Trophoblast cell (in vitro differentiated cells and primary cell): ENCODE results near the gene TYROBP.

Source experiments
- DNase-seq, 2 donors: peaks; one replicate each; pipeline ENCODE4 v3.0.0-alpha.2; 2016
- H2AFZ ChIP-seq: 2 replicates; pipeline ENCODE4 v1.6.1; 2013; ENCODE audit warnings: low read length, moderate library complexity, mild to moderate bottlenecking; ENCODE audit not compliant: insufficient read depth, poor library complexity
- H2AK5ac ChIP-seq: 2 replicates; pipeline ENCODE4 v1.6.1; 2013; ENCODE audit warnings: mild to moderate bottlenecking, low read length
- H2BK120ac ChIP-seq: 2 replicates; pipeline ENCODE4 v1.6.1; 2013; ENCODE audit warnings: low read length, mild to moderate bottlenecking, moderate library complexity; ENCODE audit not compliant: insufficient read depth, poor library complexity
- H2BK12ac ChIP-seq: 2 replicates; pipeline ENCODE4 v1.6.1; 2013; ENCODE audit warnings: mild to moderate bottlenecking, low read length, moderate library complexity
- H2BK5ac ChIP-seq: 2 replicates; pipeline ENCODE4 v1.6.1; 2013; ENCODE audit warnings: low read length, low read depth, moderate library complexity, mild to moderate bottlenecking; ENCODE audit not compliant: poor library complexity
- H3K14ac ChIP-seq: 2 replicates; pipeline ENCODE4 v1.6.1; 2013; ENCODE audit warnings: mild to moderate bottlenecking, low read length
- H3K18ac ChIP-seq: 2 replicates; pipeline ENCODE4 v1.6.1; 2013; ENCODE audit warnings: mild to moderate bottlenecking, low read length
- H3K23ac ChIP-seq: 2 replicates; pipeline ENCODE4 v1.6.1; 2013; ENCODE audit warnings: low read length
- H3K27ac ChIP-seq: 2 replicates; pipeline ENCODE4 v1.5.1; 2013; ENCODE audit warnings: low read depth, mild to moderate bottlenecking, inconsistent platforms, low read length, moderate library complexity
- H3K27me3 ChIP-seq: 2 replicates; pipeline ENCODE4 v1.6.1; 2013; ENCODE audit warnings: inconsistent platforms, mild to moderate bottlenecking, low read length, moderate library complexity; ENCODE audit not compliant: insufficient read depth
- H3K36me3 ChIP-seq, 2 experiments: 1 replicate in 1 of 2; 2 replicates in 1 of 2; pipeline ENCODE4 v1.6.1; 2013; ENCODE audit warnings: low read length in 2 of 2, mild to moderate bottlenecking in 2 of 2, moderate library complexity in 1 of 2; ENCODE audit not compliant: insufficient read depth in 2 of 2, control insufficient read depth in 1 of 2
- H3K4ac ChIP-seq: 2 replicates; pipeline ENCODE4 v1.6.1; 2013; ENCODE audit warnings: low read depth, mild to moderate bottlenecking, low read length, moderate library complexity
- H3K4me1 ChIP-seq, 2 experiments: 1 replicate in 1 of 2; 2 replicates in 1 of 2; pipeline ENCODE4 v1.6.1; 2013; ENCODE audit warnings: low read length in 2 of 2, mild to moderate bottlenecking in 2 of 2, moderate library complexity in 1 of 2; ENCODE audit not compliant: insufficient read depth in 2 of 2, control insufficient read depth in 1 of 2
- H3K4me2 ChIP-seq: 2 replicates; pipeline ENCODE4 v1.6.1; 2013; ENCODE audit warnings: inconsistent platforms, mild to moderate bottlenecking, low read length, moderate library complexity
- H3K4me3 ChIP-seq: 2 replicates; pipeline ENCODE4 v1.5.1; 2013; ENCODE audit warnings: mild to moderate bottlenecking, low read depth, low read length, inconsistent platforms
- H3K79me1 ChIP-seq: one replicate; pipeline ENCODE4 v1.6.1; 2013; ENCODE audit warnings: low read length
- H3K79me2 ChIP-seq: 2 replicates; pipeline ENCODE4 v1.6.1; 2013; ENCODE audit warnings: low read length, mild to moderate bottlenecking; ENCODE audit not compliant: control insufficient read depth, insufficient read depth, poor library complexity
- H3K9ac ChIP-seq: 2 replicates; pipeline ENCODE4 v1.6.1; 2013; ENCODE audit warnings: mild to moderate bottlenecking, low read length
- H3K9me3 ChIP-seq: 2 replicates; pipeline ENCODE4 v1.6.1; 2013; ENCODE audit warnings: low read depth, mild to moderate bottlenecking, control low read depth, inconsistent platforms, low read length; ENCODE audit not compliant: insufficient read depth
- H4K12ac ChIP-seq: 2 replicates; pipeline ENCODE4 v1.6.1; 2013; ENCODE audit warnings: low read depth, mild to moderate bottlenecking, low read length, moderate library complexity
- H4K8ac ChIP-seq: 2 replicates; pipeline ENCODE4 v1.6.1; 2013; ENCODE audit warnings: low read depth, mild to moderate bottlenecking, low read length, moderate library complexity
- H4K91ac ChIP-seq: one replicate; pipeline ENCODE4 v1.6.1; 2013; ENCODE audit warnings: low read depth, mild to moderate bottlenecking, low read length, moderate library complexity
- WGBS: extraction: QIAGEN DNeasy Blood & Tissue Kit; methylation state at CpG from one replicate; pipeline ENCODE4 v1.1.7; 2013; ENCODE audit warnings: missing lambda C conversion rate; ENCODE audit not compliant: insufficient read length, insufficient coverage; ENCODE audit errors: extremely low coverage; 5-methylcytosine and 5-hydroxymethylcytosine counted together

The TYROBP gene

DNA sequence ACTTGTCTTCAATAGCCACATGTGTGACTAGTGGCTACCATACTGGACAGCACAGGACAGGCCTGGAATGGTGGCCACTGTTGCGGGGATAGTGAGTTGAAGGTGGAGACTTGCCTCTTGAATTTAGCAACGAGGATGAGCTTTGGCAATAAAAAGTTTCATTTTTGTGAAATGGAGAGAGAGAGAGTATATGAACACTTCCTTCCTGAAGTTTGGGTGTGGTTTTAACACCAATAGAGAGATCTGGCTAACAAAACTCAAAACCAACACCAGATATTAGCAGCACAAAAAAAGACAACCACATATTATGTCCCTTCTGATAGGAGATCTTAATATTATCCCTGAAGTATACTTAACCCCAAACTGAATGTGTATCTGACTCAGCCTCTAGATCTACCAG, 21.8 kb upstream of the TYROBP start:
- Histone ChIP-seq H3K27ac (no peak overlapping the region), H2AK5ac (no peak overlapping the region), H2AFZ (no peak overlapping the region), H2BK5ac (no peak overlapping the region), H3K4me1 (no peaks in the 10 kb centered on the region), H3K9me3 (peaks cover 2% of the 10 kb centered on the region), H3K23ac (no peak overlapping the region), H3K27me3 (no peaks in the 10 kb centered on the region), H4K12ac (no peak overlapping the region), H2BK120ac (no peak overlapping the region), H3K4ac (no peak overlapping the region), H3K79me2 (no peaks in the 10 kb centered on the region), H4K8ac (no peak overlapping the region), H3K14ac (no peak overlapping the region), H3K4me3 (no peak overlapping the region), H2BK12ac (no peak overlapping the region), H4K91ac (no peak overlapping the region), H3K36me3 (no peaks in the 10 kb centered on the region), H3K4me2 (no peak overlapping the region), H3K9ac (no peak overlapping the region), H3K79me1 (no peaks in the 10 kb centered on the region), H3K18ac (no peak overlapping the region)
- DNase-seq = no peak
- WGBS = no CpG with 5 or more reads among the region's 2 CpGs

DNA sequence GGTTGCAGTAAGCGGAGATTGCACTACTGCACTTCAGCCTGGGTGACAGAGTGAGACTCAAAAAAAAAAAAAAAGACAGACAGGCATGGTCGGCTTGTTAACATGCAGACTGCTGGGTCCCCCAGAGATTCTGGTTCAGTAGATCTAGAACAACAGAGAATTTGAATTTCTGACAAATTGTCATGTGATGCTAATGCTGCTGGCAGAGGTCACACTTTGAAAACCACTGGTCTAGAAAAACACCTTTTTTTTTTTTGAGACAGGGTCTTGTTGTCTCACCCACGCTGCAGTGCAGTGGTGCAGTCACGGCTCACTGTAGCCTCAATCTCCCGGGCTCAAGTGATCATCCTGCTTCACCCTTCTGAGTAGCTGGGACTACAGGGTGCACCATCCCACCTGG, 20.4 kb upstream of the TYROBP start:
- Histone ChIP-seq H2AK5ac (no peak overlapping the region), H3K9ac (no peak overlapping the region), H2AFZ (no peak overlapping the region), H3K9me3 (peaks cover 2% of the 10 kb centered on the region), H3K23ac (no peak overlapping the region), H3K18ac (no peak overlapping the region), H2BK120ac (no peak overlapping the region), H3K79me1 (no peaks in the 10 kb centered on the region), H3K4me1 (no peaks in the 10 kb centered on the region), H4K12ac (no peak overlapping the region), H2BK5ac (no peak overlapping the region), H3K4me2 (no peak overlapping the region), H3K4me3 (no peak overlapping the region), H3K27me3 (no peaks in the 10 kb centered on the region), H3K36me3 (no peaks in the 10 kb centered on the region), H4K8ac (no peak overlapping the region), H3K14ac (no peak overlapping the region), H2BK12ac (no peak overlapping the region), H3K79me2 (no peaks in the 10 kb centered on the region), H4K91ac (no peak overlapping the region), H3K4ac (no peak overlapping the region), H3K27ac (no peak overlapping the region)
- no peak for DNase-seq
- no CpG with 5 or more reads among the region's 5 CpGs for whole genome bisulfite sequencing

DNA sequence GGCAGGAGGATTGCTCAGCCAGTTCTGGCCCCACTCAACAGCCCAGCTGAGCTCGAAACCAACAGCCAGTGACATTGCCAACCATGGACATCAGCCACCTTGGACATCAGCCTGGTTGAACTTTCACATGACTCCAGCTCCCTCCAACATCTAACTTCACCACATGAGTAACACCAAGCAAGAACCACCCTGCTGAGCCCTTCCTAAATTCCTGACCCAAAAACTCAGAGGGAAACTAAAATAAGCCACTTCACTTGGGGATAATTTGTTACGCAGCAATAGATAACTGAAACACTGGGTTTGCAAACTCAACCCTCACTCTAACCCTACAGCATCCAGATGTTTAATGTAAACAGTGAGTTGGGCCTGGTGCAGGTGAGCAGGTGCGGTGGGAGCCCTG, 17.4 kb upstream of the TYROBP start:
- no peak overlapping the region for H2BK120ac ChIP-seq
- no peaks in the 10 kb centered on the region for H3K27me3 ChIP-seq
- no peaks in the 10 kb centered on the region for H3K36me3 ChIP-seq
- H3K9me3 ChIP-seq = peaks cover 2% of the 10 kb centered on the region
- no peak overlapping the region for H3K27ac ChIP-seq
- no peak overlapping the region for H2AFZ ChIP-seq
- H2BK5ac ChIP-seq = no peak overlapping the region
- no peak overlapping the region for H3K18ac ChIP-seq
- no CpG with 5 or more reads among the region's 3 CpGs for WGBS
- no peak overlapping the region for H4K8ac ChIP-seq
- H3K4me2 ChIP-seq = no peak overlapping the region
- H3K9ac ChIP-seq = no peak overlapping the region
- no peak overlapping the region for H3K4ac ChIP-seq
- no peak overlapping the region for H3K23ac ChIP-seq
- no peak overlapping the region for H3K4me3 ChIP-seq
- no peak overlapping the region for H2BK12ac ChIP-seq
- H4K12ac ChIP-seq = no peak overlapping the region
- no peak for DNase-seq
- H3K79me2 ChIP-seq = no peaks in the 10 kb centered on the region
- no peak overlapping the region for H4K91ac ChIP-seq
- H3K4me1 ChIP-seq = no peaks in the 10 kb centered on the region
- H2AK5ac ChIP-seq = no peak overlapping the region
- H3K79me1 ChIP-seq = no peaks in the 10 kb centered on the region
- H3K14ac ChIP-seq = no peak overlapping the region

DNA sequence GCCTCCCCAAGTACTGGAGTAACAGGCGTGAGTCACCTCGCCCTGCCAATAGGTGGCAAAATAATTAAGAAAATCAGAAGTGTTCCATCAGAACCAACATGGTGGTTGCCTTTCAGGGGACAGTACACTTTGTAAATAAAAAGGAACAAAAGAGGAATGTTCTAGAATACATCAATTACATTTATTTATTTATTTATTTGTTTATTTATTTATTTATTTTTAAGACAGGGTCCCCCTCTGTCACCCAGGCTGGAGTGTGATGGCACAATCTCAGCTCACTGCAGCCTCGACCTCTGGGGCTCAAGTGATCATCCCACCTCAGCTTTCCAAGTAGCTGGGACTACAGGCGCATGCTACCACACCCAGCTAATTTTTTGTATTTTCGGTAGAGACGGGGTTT, 12.9 kb upstream of the TYROBP start:
- Histone ChIP-seq H2BK12ac (no peak overlapping the region), H3K36me3 (no peaks in the 10 kb centered on the region), H4K91ac (no peak overlapping the region), H3K4me3 (no peak overlapping the region), H3K4me1 (no peaks in the 10 kb centered on the region), H3K14ac (no peak overlapping the region), H3K18ac (no peak overlapping the region), H3K4me2 (no peak overlapping the region), H2AK5ac (no peak overlapping the region), H3K27me3 (no peaks in the 10 kb centered on the region), H4K8ac (no peak overlapping the region), H2AFZ (no peak overlapping the region), H3K9ac (no peak overlapping the region), H3K4ac (no peak overlapping the region), H3K23ac (no peak overlapping the region), H3K79me2 (no peaks in the 10 kb centered on the region), H4K12ac (no peak overlapping the region), H3K9me3 (peaks cover 2% of the 10 kb centered on the region), H2BK5ac (no peak overlapping the region), H3K79me1 (no peaks in the 10 kb centered on the region), H2BK120ac (no peak overlapping the region), H3K27ac (no peak overlapping the region)
- DNase-seq = no peak
- no CpG with 5 or more reads among the region's 6 CpGs for WGBS
